Prostate gland (tissue), 2 donors: ENCODE data around the gene STARD6. TPM values are rescaled to one million over a fixed set of nuclear protein-coding genes. Genes with fewer than 3 reads are reported as not detected.

Experiments
- DNase-seq: peaks from one replicate; pipeline ENCODE4 v3.0.0-alpha.2; 2019; ENCODE audit warnings: low spot score
- H3K27ac ChIP-seq, 2 donors: fragments of 200-600 bp; sonication (generic); 2 replicates each; pipeline ENCODE4 v1.5.1; 2017 to 2019
- H3K27me3 ChIP-seq: fragments of 200-600 bp; sonication (generic); replicated peaks from 2 replicates; pipeline ENCODE4 v1.5.1; 2019; ENCODE audit not compliant: insufficient read depth
- H3K36me3 ChIP-seq, 2 donors: fragments of 200-600 bp; sonication (generic); 1 replicate in 1 of 2; 2 replicates in 1 of 2; pipeline versions ENCODE4 v1.5.1 to v1.8.1; 2017 to 2019
- H3K4me1 ChIP-seq: fragments of 200-600 bp; sonication (generic); replicated peaks from 2 replicates; pipeline ENCODE4 v1.5.1; 2019
- H3K4me3 ChIP-seq, 2 donors: fragments of 200-600 bp; sonication (generic); 2 replicates each; pipeline ENCODE4 v1.5.1; 2017 to 2019
- H3K9me3 ChIP-seq: fragments of 200-600 bp; sonication (generic); 2 replicates; pipeline ENCODE4 v1.5.1; 2017
- POLR2A ChIP-seq: fragments of 450-650 bp; IDR thresholded peaks from one replicate; pipeline ENCODE4 v1.6.1; 2016; ENCODE audit warnings: antibody characterized with exemption, mild to moderate bottlenecking
- POLR2AphosphoS5 ChIP-seq: sonication (generic); formaldehyde crosslinking; IDR thresholded peaks from one replicate; pipeline ENCODE4 v1.6.1; 2017; ENCODE audit warnings: antibody characterized with exemption
- whole genome bisulfite sequencing: methylation state at CpG from one replicate; pipeline ENCODE4 v1.1.5; 2018; 5-methylcytosine and 5-hydroxymethylcytosine counted together
- intact Hi-C: fragments of 100-400 bp; cut with DNase I; formaldehyde crosslinking; loops from one replicate; pipeline ENCODE4 v1.14.2; 2022
- total RNA-seq, 2 donors: library from RNA; depleted of rRNA; stranded (reverse); fragments of >200 nt; gene quantifications; one replicate each; pipeline ENCODE4 v1.1.0, GENCODE V29; 2016
- TF ChIP-seq, protein P1 (sequence below), 4 experiments: fragments of 200-600 bp in 2 of 4; fragments of 450-650 bp in 2 of 4; sonication (generic) in 2 of 4; IDR thresholded peaks; 1 replicate in 3 of 4; 2 replicates in 1 of 4; pipeline ENCODE4 v1.5.1; 2016 to 2019; ENCODE audit warnings: antibody characterized with exemption in 4 of 4, mild to moderate bottlenecking in 2 of 4, moderate library complexity in 2 of 4

STARD6 gene
- total RNA-seq, 2 donors from 2014 or later: not detected

DNA sequence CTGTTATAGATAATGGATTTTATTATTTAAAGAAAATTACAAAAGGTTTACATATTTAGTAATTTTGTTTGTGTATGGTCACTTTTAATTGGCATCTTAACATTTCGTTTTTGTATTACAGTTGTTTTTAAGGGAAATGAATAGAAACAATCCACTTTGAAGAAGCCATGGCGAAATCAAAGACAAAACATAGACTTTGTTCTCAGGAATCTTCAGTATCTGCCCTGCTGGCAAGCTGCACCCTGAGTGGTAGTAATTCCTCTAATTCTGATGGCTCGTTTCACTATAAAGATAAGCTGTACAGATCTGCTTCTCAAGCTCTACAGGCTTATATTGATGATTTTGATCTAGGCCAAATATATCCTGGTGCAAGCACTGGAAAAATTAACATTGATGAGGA, 2.7 kb upstream of the STARD6 start:
- Histone ChIP-seq H3K27ac (no peak overlapping the region), H3K4me3 (no peak overlapping the region), H3K9me3 (no peaks in the 10 kb centered on the region), H3K4me1 (no peaks in the 10 kb centered on the region), H3K27me3 (no peaks in the 10 kb centered on the region), H3K36me3 (no peaks in the 10 kb centered on the region)
- TF ChIP-seq, protein P1, sequence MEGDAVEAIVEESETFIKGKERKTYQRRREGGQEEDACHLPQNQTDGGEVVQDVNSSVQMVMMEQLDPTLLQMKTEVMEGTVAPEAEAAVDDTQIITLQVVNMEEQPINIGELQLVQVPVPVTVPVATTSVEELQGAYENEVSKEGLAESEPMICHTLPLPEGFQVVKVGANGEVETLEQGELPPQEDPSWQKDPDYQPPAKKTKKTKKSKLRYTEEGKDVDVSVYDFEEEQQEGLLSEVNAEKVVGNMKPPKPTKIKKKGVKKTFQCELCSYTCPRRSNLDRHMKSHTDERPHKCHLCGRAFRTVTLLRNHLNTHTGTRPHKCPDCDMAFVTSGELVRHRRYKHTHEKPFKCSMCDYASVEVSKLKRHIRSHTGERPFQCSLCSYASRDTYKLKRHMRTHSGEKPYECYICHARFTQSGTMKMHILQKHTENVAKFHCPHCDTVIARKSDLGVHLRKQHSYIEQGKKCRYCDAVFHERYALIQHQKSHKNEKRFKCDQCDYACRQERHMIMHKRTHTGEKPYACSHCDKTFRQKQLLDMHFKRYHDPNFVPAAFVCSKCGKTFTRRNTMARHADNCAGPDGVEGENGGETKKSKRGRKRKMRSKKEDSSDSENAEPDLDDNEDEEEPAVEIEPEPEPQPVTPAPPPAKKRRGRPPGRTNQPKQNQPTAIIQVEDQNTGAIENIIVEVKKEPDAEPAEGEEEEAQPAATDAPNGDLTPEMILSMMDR (IDR thresholded peaks at IDR 0.05): no peak
- TF ChIP-seq POLR2AphosphoS5: no peak
- no peak for TF ChIP-seq POLR2A
- DNase-seq: no peak
- 84% methylated on average over 3 of the region's 3 CpGs for WGBS
- intact Hi-C loops: no loop called here

DNA sequence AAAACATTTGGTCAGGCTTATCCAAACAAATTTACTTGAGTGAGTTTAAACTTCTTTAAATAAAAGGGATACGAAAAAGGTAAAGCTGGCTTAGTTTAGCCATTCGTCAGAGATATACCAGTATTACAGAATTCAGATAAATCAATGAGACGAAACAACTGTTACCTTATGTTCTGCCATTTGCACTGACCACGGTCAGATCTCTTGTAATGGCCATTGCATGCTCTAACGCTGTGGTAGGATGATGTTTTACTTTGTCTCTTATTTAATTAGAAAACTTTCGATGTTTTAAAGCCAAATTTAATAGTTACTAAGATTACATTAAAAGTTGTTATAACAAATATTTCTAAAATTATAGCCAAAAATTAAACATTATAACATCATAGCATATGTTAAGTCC, 1.6 kb upstream of the STARD6 start:
- intact Hi-C loops: loop anchor here (10.0 kb wide), 1 partner anchor 134 kb away; the partner anchor contains the start of gene MBD2
- H3K27ac ChIP-seq: no peak overlapping the region
- WGBS: 65% methylated on average over 6 of the region's 6 CpGs
- no peak overlapping the region for H3K4me3 ChIP-seq
- no peaks in the 10 kb centered on the region for H3K9me3 ChIP-seq
- H3K4me1 ChIP-seq: no peaks in the 10 kb centered on the region
- DNase-seq: no peak
- H3K36me3 ChIP-seq: no peaks in the 10 kb centered on the region
- no peaks in the 10 kb centered on the region for H3K27me3 ChIP-seq
- TF ChIP-seq POLR2A: no peak
- no peak for TF ChIP-seq POLR2AphosphoS5
- TF ChIP-seq, protein P1 (IDR thresholded peaks at IDR 0.05): no peak

- WGBS: 2% methylated on average over 21 of the region's 21 CpGs
Observed at GRCh38 chr18:54358495-54359040, 910 bp upstream of the STARD6 start.

DNA sequence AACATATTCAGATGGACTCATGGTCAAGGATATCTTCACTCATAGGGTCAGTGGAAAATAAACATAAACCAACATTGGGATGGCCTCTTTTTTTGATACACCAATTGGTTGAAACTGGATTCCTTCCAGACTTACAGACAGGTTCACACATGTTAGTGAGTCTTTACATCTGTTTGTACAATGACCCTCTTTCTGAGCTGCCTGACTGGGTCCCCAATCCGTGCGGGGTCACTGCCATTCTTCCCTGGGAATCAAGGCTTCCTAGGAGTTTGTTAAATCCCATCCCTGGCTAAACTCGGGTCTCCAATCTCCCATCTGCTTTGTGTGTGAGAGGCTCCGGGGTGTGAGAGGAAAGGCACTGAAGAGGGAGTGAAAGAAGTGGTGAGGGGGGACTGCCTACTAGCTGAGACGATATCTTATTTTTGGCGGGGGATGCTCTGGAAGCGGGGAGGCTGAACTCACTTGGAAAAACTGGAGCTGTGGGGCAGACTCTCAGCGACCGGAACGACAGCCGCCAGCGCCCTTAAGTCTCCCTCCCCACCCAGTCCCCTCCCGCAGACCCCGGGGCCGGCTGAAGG, 487 bp downstream of the STARD6 start:
- no peak for TF ChIP-seq POLR2A
- TF ChIP-seq, protein P1 (IDR thresholded peaks at IDR 0.05): no peak
- no peak for TF ChIP-seq POLR2AphosphoS5
- Histone ChIP-seq H3K27ac (peak overlapping the region in 1 of 2 donors; percentile 38), H3K4me3 (peak overlapping the region; percentile 54 to 55), H3K27me3 (no peaks in the 10 kb centered on the region), H3K4me1 (no peaks in the 10 kb centered on the region), H3K9me3 (no peaks in the 10 kb centered on the region), H3K36me3 (no peaks in the 10 kb centered on the region)
- WGBS: 3% methylated on average over 15 of the region's 15 CpGs
- no peak for DNase-seq
- intact Hi-C loops: loop anchor here (10.0 kb wide), 1 partner anchor 132 kb away; the partner anchor contains the start of gene MBD2

More at GRCh38 chr18:54358495-54359040, 910 bp upstream of the STARD6 start:
- Histone ChIP-seq H3K27me3 (no peaks in the 10 kb centered on the region), H3K36me3 (no peaks in the 10 kb centered on the region), H3K9me3 (no peaks in the 10 kb centered on the region), H3K4me3 (peak overlapping the region; percentile 54 to 55), H3K27ac (peak overlapping the region in 1 of 2 donors; percentile 38), H3K4me1 (no peaks in the 10 kb centered on the region)
- DNase-seq: no peak
- TF ChIP-seq POLR2AphosphoS5 (no peak), POLR2A (no peak)
- TF ChIP-seq, protein P1 (IDR thresholded peaks at IDR 0.05): no peak
- intact Hi-C loops: loop anchor here (10.0 kb wide), 1 partner anchor 134 kb away; the partner anchor contains the start of gene MBD2

DNA sequence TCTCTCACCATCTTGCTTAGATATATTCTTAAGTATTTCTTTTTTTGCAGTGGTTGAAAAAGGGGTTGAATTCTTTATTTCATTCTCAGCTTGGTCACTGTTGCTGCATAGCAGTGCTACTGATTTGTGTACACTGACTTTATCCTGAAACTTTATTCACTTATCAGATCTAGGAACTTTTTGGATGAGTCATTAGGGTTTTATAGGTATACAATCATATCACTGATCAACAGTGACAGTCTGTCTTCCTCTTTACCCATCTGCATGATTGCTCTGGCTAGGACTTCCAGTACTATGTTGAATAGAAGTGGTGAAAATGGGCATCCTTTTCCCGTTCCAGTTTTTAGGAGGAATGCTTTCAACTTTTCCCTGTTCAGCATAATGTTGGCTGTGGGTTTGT, 6.5 kb downstream of the STARD6 start:
- Histone ChIP-seq H3K36me3 (no peaks in the 10 kb centered on the region), H3K27me3 (no peaks in the 10 kb centered on the region), H3K27ac (no peak overlapping the region), H3K9me3 (no peaks in the 10 kb centered on the region), H3K4me3 (no peak overlapping the region), H3K4me1 (no peaks in the 10 kb centered on the region)
- intact Hi-C loops: loop anchor here (10.0 kb wide), 1 partner anchor 126 kb away; the partner anchor contains the start of gene MBD2
- 78% methylated on average over 1 of the region's 1 CpG for WGBS
- DNase-seq: no peak
- TF ChIP-seq, protein P1 (IDR thresholded peaks at IDR 0.05): no peak
- TF ChIP-seq POLR2AphosphoS5 (no peak), POLR2A (no peak)
